Measurements from ENCODE around the gene ACSM6.

- TF ChIP-seq CTCF (IDR thresholded peaks at IDR 0.05) (no peak), POLR2A (IDR thresholded peaks at IDR 0.05) (no peak), POLR2AphosphoS5 (IDR thresholded peaks at IDR 0.05; ENCODE audit: insufficient read depth in 1 of 2, low read depth in 1 of 2) (no peak)
Measured at GRCh38 chr10:95241533-95241932, 47.5 kb downstream of the ACSM6 start.
